DLD1 (cell line): ENCODE data around the gene NPTXR.

ENCODE experiments used
- in situ Hi-C: cut with HindIII; loops from 2 replicates; pipeline ENCODE4 v1.10.0; 2017; ENCODE audit warnings: low sequenced_read_pairs

The NPTXR gene

GRCh38 chr22:38853196-38853651, 9.4 kb upstream of the NPTXR start:
- in situ Hi-C loops, result no loop called here

GRCh38 chr22:38852522-38852921, 8.7 kb upstream of the NPTXR start:
- in situ Hi-C loops, result no loop called here

GRCh38 chr22:38850941-38851849, 7.4 kb upstream of the NPTXR start:
- in situ Hi-C loops, result no loop called here

- in situ Hi-C loops, result no loop called here
These were observed 6.6 kb upstream of the NPTXR start for GRCh38 chr22:38850399-38850798.

GRCh38 chr22:38849811-38850210, 6.0 kb upstream of the NPTXR start:
- in situ Hi-C loops, result no loop called here

- in situ Hi-C loops, result no loop called here
These were observed 2.6 kb upstream of the NPTXR start for GRCh38 chr22:38846412-38846811.

- in situ Hi-C loops, result no loop called here
These were observed 1.3 kb upstream of the NPTXR start for GRCh38 chr22:38845004-38845740.

- in situ Hi-C loops, result no loop called here
These were observed 631 bp upstream of the NPTXR start for GRCh38 chr22:38844315-38845003.

- in situ Hi-C loops, result no loop called here
These were observed 599 bp downstream of the NPTXR start for GRCh38 chr22:38843201-38843656.

GRCh38 chr22:38842512-38843200, 1.2 kb downstream of the NPTXR start:
- in situ Hi-C loops, result no loop called here

- in situ Hi-C loops, result no loop called here
These were observed 2.2 kb downstream of the NPTXR start for GRCh38 chr22:38841635-38842034.

- in situ Hi-C loops, result no loop called here
These were observed 2.6 kb downstream of the NPTXR start for GRCh38 chr22:38841211-38841610.

GRCh38 chr22:38840129-38840528, 3.7 kb downstream of the NPTXR start:
- in situ Hi-C loops, result no loop called here

GRCh38 chr22:38839686-38840085, 4.1 kb downstream of the NPTXR start:
- in situ Hi-C loops, result no loop called here

- in situ Hi-C loops, result no loop called here
These were observed 6.4 kb downstream of the NPTXR start for GRCh38 chr22:38837414-38837928.

GRCh38 chr22:38835888-38836301, 7.9 kb downstream of the NPTXR start:
- in situ Hi-C loops, result no loop called here

- in situ Hi-C loops, result no loop called here
These were observed 8.8 kb downstream of the NPTXR start for GRCh38 chr22:38834991-38835390.

GRCh38 chr22:38834215-38834953, 9.4 kb downstream of the NPTXR start:
- in situ Hi-C loops, result no loop called here

- in situ Hi-C loops, result no loop called here
These were observed 10.8 kb downstream of the NPTXR start for GRCh38 chr22:38833061-38833460.
